HepG2 (cell line): ENCODE data around the gene ANGPTL2. TPM values are rescaled to one million over a fixed set of nuclear protein-coding genes. Genes with fewer than 3 reads are reported as not detected.

Experiments used
- ATAC-seq: fragments of 200-7000 bp; cut with Tn5 transposase; 3 replicates; pipeline ENCODE4 v1.9.1; 2020; ENCODE audit warnings: mild to moderate bottlenecking, moderate library complexity
- BruUV-seq: library from RNA; stranded (reverse); fragments of 400-500 nt; replicated peaks from 2 replicates; lab custom pipeline; 2021; lab: Mats Ljungman, UMichigan
- CTCF ChIA-PET: fragments of 300-600 bp; formaldehyde crosslinking; extraction: SDS; loops from one replicate; lab custom pipeline; 2021; ENCODE audit warnings: low total read pairs, inconsistent platforms, low intra/inter-chr PET ratio; lab: Yijun Ruan, JAX
- POLR2A ChIA-PET: fragments of 350-600 bp; sonication (Branson Sonifier 250); formaldehyde crosslinking; loops from one replicate; lab custom pipeline; 2020; ENCODE audit warnings: antibody characterized with exemption, inconsistent platforms; lab: Yijun Ruan, JAX
- DNase-seq: peaks from one replicate; pipeline ENCODE4 v3.0.0-alpha.2; 2015; ENCODE audit warnings: low spot score
- FAIRE-seq: peaks from 3 replicates; lab custom pipeline; 2011; peaks lifted over from hg19 to GRCh38; lab: Jason Lieb, UNC
- H2AFZ ChIP-seq: one replicate; pipeline ENCODE4 v1.6.1; 2011; ENCODE audit warnings: low read length, inconsistent platforms
- H3K27ac ChIP-seq: fragments of 300-600 bp; 3 replicates; pipeline ENCODE4 v1.8.0; 2011; ENCODE audit warnings: mixed run types, mild to moderate bottlenecking, mixed read lengths, low read length, inconsistent platforms; ENCODE audit not compliant: insufficient read depth; ENCODE audit errors: extremely low read length
- H3K27me3 ChIP-seq, 2 experiments: fragments of 200-600 bp in 1 of 2; 2 replicates in 1 of 2; 3 replicates in 1 of 2; pipeline versions ENCODE4 v1.6.0 to v1.8.0; 2011; ENCODE audit warnings: low read length in 2 of 2, mild to moderate bottlenecking in 2 of 2, moderate library complexity in 2 of 2, inconsistent platforms in 1 of 2; ENCODE audit not compliant: insufficient read depth in 2 of 2, control insufficient read depth in 1 of 2
- H3K36me3 ChIP-seq, 2 experiments: fragments of 200-600 bp in 1 of 2; replicated peaks in 1 of 2; 2 replicates in 1 of 2; 3 replicates in 1 of 2; pipeline versions ENCODE4 v1.5.1 to v1.8.0; 2011; ENCODE audit warnings: low read length in 2 of 2, inconsistent platforms in 1 of 2; ENCODE audit not compliant: insufficient read depth in 2 of 2, control insufficient read depth in 1 of 2
- H3K4me1 ChIP-seq: 2 replicates; pipeline ENCODE4 v1.5.1; 2012; ENCODE audit warnings: low read length, inconsistent platforms; ENCODE audit not compliant: insufficient read depth
- H3K4me2 ChIP-seq: 2 replicates; pipeline ENCODE4 v1.6.0; 2011; ENCODE audit warnings: low read depth, low read length, inconsistent platforms
- H3K4me3 ChIP-seq, 3 experiments: fragments of 200-600 bp in 1 of 3; sonication (generic), shearing (Covaris generic) in 1 of 3; replicated peaks in 1 of 3; 2 replicates each; pipeline ENCODE4 v1.5.1; 2011 to 2016; ENCODE audit warnings: low read length in 3 of 3, inconsistent platforms in 2 of 3, low read depth in 2 of 3, mild to moderate bottlenecking in 2 of 3, control low read depth in 1 of 3, mixed read lengths in 1 of 3; ENCODE audit not compliant: insufficient read depth in 1 of 3
- H3K79me2 ChIP-seq: one replicate; pipeline ENCODE4 v1.6.1; 2011; ENCODE audit warnings: low read length, inconsistent platforms; ENCODE audit not compliant: insufficient read depth
- H3K9ac ChIP-seq: 2 replicates; pipeline ENCODE4 v1.6.0; 2011; ENCODE audit warnings: mild to moderate bottlenecking, low read depth, low read length, inconsistent platforms; ENCODE audit not compliant: insufficient read depth
- H3K9me3 ChIP-seq: 2 replicates; pipeline ENCODE4 v1.5.1; 2012; ENCODE audit warnings: mild to moderate bottlenecking, low read length
- H4K20me1 ChIP-seq: 2 replicates; pipeline ENCODE4 v1.6.0; 2011; ENCODE audit warnings: inconsistent platforms, mild to moderate bottlenecking, low read length, moderate library complexity; ENCODE audit not compliant: insufficient read depth
- GABPB1 ChIP-seq: IDR thresholded peaks from 2 replicates; pipeline ENCODE4 v1.6.1; 2016; ENCODE audit warnings: mild to moderate bottlenecking, missing genetic modification reagents, moderate library complexity, missing compliant biosample characterization
- HNF1B ChIP-seq: sonication (generic); formaldehyde crosslinking; IDR thresholded peaks from 2 replicates; pipeline ENCODE4 v1.5.1; 2020; ENCODE audit warnings: mild to moderate bottlenecking, moderate library complexity, missing genetic modification reagents
- KAT8 ChIP-seq: IDR thresholded peaks from 2 replicates; pipeline ENCODE4 v1.6.1; 2016; ENCODE audit warnings: missing genetic modification reagents, missing compliant biosample characterization
- KLF16 ChIP-seq, 2 experiments: sonication (generic) in 1 of 2; formaldehyde crosslinking in 1 of 2; IDR thresholded peaks; 2 replicates each; pipeline versions ENCODE4 v1.6.1 to v1.8.0; 2016 to 2023; ENCODE audit warnings: missing genetic modification reagents in 2 of 2, missing compliant biosample characterization in 1 of 2
- PCBP1 ChIP-seq: fragments of 200-400 bp; formaldehyde crosslinking; IDR thresholded peaks from 2 replicates; pipeline ENCODE4 v1.6.1; 2017; ENCODE audit warnings: mild to moderate bottlenecking, low read depth, low read length, borderline replicate concordance
- WGBS: methylation state at CpG from one replicate; pipeline ENCODE4 v1.1.6; 2017; ENCODE audit warnings: low lambda C conversion rate; 5-methylcytosine and 5-hydroxymethylcytosine counted together
- in situ Hi-C: cut with HindIII; loops from 2 replicates; pipeline ENCODE4 v1.10.0; 2017; ENCODE audit warnings: low pct_unique_long_range_greater_than_20kb; ENCODE audit not compliant: extremely low pct_ligation_motif_present
- intact Hi-C: fragments of 100-400 bp; cut with micrococcal nuclease; formaldehyde crosslinking; loops from one replicate; pipeline ENCODE4 v1.10.0; 2022; ENCODE audit not compliant: unreplicated experiment
- polyA plus RNA-seq, 8 experiments: library from polyadenylated mRNA; depleted of rRNA in 3 of 8; stranded (reverse) in 7 of 8; unstranded in 1 of 8; fragments of >200 nt; fragmentation: Illumina TruSeq in 4 of 8; extraction: Trizol in 4 of 8; gene quantifications; 2 replicates each; pipeline versions ENCODE4 v1.2.1 to v1.2.3, GENCODE V29; 2011 to 2016; ENCODE audit warnings: low read depth in 4 of 8, missing spikeins in 1 of 8, mixed read lengths in 1 of 8; ENCODE audit not compliant: insufficient read depth in 1 of 8
- total RNA-seq, 5 experiments: library from RNA; depleted of rRNA; stranded (reverse); fragments of >200 nt; fragmentation: Illumina TruSeq; extraction: Trizol; gene quantifications; 2 replicates each; pipeline ENCODE4 v1.2.3, GENCODE V29; 2016; ENCODE audit warnings: low read depth in 1 of 5

ANGPTL2 gene
- total and polyA plus RNA-seq, 2 of the 13 experiments (the other 11 are each of a cell fraction or from before 2014, with no cell fraction given): 0.91 to 21.0 TPM

- H3K9ac ChIP-seq: no peak overlapping the region
- no peaks in the 10 kb centered on the region for H3K79me2 ChIP-seq
- CTCF ChIA-PET: no interaction called here
- no peak overlapping the region for H2AFZ ChIP-seq
- WGBS: 83% methylated on average over 4 of the region's 4 CpGs
- intact Hi-C loops: no loop called here
- in situ Hi-C loops: no loop called here
- peaks cover 34% of the 10 kb centered on the region for H3K4me1 ChIP-seq
- BruUV-seq: no TSS peak
- TF ChIP-seq PCBP1: no peak
- TF ChIP-seq HNF1B (CRISPR knock-in tag): 0 out of 2 replicates have a peak, but pooled peaks have one; percentile 25
- TF ChIP-seq KLF16 (CRISPR knock-in tag; IDR thresholded peaks at IDR 0.05): no peak
- 0 out of 2 replicates have a peak, but pooled peaks have one; percentile 3 for TF ChIP-seq GABPB1 (CRISPR knock-in tag)
- no peak for TF ChIP-seq KAT8 (CRISPR knock-in tag)
- H3K27ac ChIP-seq: no peak overlapping the region
- H3K9me3 ChIP-seq: no peaks in the 10 kb centered on the region
- FAIRE-seq: no peak
- no peak for DNase-seq
- no peaks in the 10 kb centered on the region for H4K20me1 ChIP-seq
- H3K27me3 ChIP-seq: no peaks in the 10 kb centered on the region
- no peak overlapping the region for H3K4me3 ChIP-seq
- POLR2A ChIA-PET: no interaction called here
- no peaks in the 10 kb centered on the region for H3K36me3 ChIP-seq
- peak overlapping the region; percentile 10; the same call in 1 of the 2 replicates for H3K4me2 ChIP-seq
- ATAC-seq: no peak
Observed at GRCh38 chr9:127162864-127163365, 40.5 kb upstream of the ANGPTL2 start.
